HG03064 (cell line): ENCODE results near the gene GET4.
"Not testable (repeated sequence)": the region's sequence is repeated elsewhere in the genome, so short reads cannot be mapped to it uniquely, and the experiment has no call there.

Experiments used
- ATAC-seq: cut with Tn5 transposase; IDR thresholded peaks from one replicate; pipeline ENCODE4 v1.9.1; 2021; ENCODE audit warnings: low read depth; ENCODE audit not compliant: unreplicated experiment

The GET4 gene

DNA sequence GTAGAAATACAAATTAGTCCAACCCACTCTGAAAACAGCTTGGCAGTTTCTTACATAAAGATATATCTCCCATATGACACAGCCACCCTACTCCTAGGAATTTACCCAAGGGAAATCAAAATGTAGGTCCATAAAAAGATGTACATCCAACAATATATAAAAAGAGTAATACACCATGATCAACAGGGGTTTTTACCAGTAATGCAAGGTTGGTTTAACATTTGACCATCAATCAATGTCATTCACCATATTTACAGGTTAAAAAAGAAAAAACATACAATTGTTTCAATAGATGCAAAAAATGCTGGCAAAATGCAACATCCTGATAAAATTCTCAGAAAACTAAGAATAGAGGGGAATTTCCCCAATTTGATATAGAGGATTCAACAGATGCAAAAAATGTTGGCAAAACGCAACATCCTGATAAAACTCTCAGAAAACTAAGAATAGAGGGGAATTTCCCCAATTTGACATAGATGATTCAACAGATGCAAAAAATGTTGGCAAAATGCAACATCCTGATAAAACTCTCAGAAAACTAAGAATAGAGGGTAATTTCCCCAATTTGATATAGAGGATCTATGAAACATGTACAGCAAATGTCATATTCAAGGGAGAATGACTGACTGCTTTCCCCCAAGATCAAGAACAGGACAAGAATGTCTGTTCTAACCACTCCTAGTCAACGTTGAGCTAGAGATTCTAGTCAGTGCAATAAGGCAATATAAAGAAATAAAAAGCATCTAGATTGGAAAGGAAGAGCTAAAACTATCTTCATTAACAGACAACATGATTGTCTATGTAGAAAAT is 64.5 kb downstream of the GET4 start:
- ATAC-seq, result no peak

DNA sequence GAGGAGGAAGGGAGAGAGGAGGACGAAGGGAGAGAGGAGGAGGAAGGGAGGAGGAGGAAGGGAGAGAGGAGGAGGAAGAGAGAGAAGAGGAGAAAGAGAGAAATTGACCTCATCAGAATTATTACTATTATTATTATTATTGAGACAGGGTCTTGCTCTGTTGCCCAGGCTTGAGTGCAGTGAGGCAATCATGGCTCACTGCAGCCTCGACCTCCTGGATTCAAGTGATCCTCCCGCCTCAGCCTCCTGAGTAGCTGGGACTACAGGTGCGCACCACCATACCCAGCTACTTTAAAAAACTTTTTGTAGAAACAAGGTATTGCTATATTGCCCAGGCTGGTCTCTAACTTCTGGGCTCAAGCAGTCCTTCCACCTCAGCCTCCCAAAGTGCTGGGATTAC is 67.4 kb downstream of the GET4 start:
- ATAC-seq, result not testable (repeated sequence)

DNA sequence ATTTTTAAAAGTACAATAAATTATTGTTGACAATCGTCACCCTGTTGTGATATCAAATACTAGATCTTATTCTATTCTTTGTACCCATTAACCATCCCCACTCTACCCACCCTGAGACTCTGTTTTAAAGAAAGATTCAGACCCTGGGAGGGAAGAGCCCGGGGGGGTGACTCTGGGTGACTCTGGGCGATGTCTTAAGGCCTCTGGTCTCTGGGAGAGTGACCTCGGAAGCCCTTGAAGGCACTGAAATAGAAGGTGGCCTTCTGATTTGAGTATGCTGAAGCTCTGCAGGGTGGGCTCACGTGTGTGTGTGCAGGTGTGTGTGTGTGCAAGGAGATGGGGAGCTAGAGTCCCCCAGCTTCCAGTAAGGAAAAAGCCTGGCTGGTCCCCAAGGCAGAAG is 68.4 kb downstream of the GET4 start:
- no peak for ATAC-seq

DNA sequence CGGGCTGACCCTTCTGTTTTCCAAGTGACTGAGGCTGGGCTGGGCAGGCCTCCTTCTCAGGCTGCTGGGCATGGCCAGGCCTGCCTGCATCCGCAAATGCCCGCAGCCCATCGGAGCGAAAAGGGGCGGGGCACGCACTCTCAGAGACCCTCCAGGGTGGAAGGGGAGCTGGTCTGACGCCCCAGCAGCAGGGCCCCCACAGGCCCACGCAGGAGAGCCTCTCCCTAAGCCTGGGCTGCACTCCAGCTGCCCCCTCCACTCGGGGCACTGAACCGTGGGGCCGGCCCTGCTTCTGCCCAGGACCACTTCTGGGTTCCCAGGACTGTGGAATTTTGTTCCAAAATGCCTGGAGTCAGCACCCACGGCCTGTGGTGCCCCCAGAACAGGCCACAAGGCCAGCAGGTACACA is 68.8 kb downstream of the GET4 start:
- ATAC-seq, result no peak

DNA sequence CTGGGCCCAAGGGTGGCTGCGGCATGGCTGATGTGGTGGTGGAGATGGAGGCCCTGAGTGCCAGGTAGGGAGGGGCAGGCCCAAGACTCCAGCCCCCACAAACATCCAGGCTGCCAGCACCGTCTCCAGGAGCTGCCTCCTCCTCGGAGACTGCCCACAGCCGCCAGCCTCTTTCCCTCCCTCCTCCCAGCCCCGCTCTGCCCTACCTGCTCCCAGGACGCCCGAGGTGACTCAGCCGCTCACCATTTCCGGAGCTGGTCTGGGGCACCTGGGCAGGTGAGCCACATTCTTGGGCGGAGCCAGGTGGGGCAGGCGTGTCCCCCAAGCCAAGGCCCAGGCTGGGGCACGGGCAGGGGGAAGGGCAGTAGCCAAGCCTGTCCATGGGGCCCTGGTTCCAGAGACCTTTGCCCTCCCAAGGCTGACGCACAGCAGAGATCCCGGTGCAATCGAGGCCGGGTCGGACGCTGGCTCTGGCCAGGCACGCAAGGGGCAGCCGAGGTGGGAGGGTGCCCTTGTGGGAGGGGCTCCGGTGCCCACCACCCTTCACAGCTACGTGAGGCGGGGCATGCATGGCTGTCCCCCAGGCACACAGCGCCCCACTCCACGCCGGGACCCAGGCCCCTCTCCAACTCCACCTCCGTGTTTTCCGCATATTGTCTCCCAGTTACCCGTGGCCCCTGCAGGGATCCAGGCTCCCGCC is 69.4 kb downstream of the GET4 start:
- ATAC-seq, result no peak
